Left colon (tissue), 2 donors: ENCODE results near the gene C10orf71. TPM values are rescaled to one million over a fixed set of nuclear protein-coding genes. Genes with fewer than 3 reads are reported as not detected.

Source experiments
- ATAC-seq: fragments of 200-7000 bp; cut with Tn5 transposase; one replicate; pipeline ENCODE4 v1.9.1; 2020; ENCODE audit warnings: mild to moderate bottlenecking, moderate library complexity
- DNase-seq, 2 donors: peaks; one replicate each; pipeline ENCODE4 v3.0.0-alpha.2; 2020
- intact Hi-C, 2 donors: fragments of 100-400 bp; cut with DNase I in 1 of 2; cut with micrococcal nuclease in 1 of 2; formaldehyde crosslinking; loops; one replicate each; pipeline versions ENCODE4 v1.11.2 to v1.14.0; 2022; cut with DNase I, micrococcal nuclease
- long read RNA-seq: library from polyadenylated mRNA; unstranded; transcript quantifications from one replicate; pipeline ENCODE4 v2.0.0, GENCODE V29; 2021
- total RNA-seq, 2 donors: library from RNA; stranded (reverse); fragmentation: NEBNext Ultra II Directional; extraction: Animal tissue kit (Norgen Biotek cat#: 25700); gene quantifications; one replicate each; pipeline ENCODE4 v1.2.1, GENCODE V29; 2021
- donor health status: DM: no; HTN: no; CAD: no.
- donor health status: DM: yes; HTN: yes; CAD: no.

Gene C10orf71, protein sequence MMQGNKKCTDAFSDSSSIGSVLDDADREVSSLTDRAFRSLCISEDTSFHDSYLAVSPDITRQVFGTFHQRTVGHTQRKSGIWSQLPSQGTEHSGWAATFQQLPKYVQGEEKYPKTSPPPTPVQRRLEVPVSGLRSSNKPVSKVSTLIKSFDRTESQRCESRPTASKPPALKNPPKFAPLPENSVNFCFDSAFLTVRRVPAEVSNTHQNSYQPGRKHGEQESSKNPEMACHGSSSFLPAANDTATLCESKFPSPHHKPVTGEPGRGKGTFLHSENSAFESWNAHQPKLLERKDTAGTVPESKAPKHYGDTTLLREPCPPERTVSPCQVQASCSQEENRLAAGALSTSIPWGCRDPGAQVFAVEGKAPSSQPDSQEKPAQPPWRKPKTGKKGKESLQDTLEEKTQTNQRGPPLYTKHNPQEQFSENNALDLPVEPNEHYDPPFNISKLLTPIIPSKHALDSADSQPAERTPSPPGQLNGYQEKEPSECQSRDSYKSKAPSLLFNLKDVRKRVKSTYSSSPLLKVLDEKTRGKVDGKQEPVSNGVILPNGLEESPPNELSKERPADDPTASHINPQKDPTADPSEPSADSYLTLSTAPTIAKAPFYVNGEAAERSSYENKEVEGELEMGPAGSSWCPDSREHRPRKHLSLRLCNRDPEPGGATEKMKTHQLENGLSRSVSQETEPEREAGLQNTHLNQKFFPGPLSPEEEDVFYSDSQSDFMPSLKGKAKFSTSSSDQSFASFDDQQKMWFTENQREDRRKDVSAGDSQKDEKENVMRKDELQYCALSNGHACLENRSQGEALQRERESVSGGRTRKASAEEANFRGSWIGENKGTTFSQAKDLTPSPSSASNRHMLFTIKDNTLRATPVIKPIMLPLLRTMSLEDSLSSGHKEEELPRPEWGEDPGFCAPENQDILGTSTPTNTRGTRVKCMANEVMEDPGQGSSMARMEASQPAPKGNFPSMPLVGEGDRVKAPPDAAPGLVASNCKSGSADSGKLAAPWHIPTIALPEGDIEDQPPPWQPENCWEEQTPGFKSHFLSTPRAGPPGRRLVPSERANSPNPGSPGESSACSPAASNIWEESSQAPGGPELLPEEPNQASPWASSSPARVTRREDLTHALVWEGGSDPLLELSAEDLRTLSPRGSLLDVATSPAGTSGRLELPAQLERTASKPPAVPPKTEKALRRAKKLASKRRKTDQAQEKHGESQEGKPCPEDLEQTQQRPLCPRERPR (N-terminal part only)
- not detected for total RNA-seq
- long read RNA-seq: 0 reads

DNA sequence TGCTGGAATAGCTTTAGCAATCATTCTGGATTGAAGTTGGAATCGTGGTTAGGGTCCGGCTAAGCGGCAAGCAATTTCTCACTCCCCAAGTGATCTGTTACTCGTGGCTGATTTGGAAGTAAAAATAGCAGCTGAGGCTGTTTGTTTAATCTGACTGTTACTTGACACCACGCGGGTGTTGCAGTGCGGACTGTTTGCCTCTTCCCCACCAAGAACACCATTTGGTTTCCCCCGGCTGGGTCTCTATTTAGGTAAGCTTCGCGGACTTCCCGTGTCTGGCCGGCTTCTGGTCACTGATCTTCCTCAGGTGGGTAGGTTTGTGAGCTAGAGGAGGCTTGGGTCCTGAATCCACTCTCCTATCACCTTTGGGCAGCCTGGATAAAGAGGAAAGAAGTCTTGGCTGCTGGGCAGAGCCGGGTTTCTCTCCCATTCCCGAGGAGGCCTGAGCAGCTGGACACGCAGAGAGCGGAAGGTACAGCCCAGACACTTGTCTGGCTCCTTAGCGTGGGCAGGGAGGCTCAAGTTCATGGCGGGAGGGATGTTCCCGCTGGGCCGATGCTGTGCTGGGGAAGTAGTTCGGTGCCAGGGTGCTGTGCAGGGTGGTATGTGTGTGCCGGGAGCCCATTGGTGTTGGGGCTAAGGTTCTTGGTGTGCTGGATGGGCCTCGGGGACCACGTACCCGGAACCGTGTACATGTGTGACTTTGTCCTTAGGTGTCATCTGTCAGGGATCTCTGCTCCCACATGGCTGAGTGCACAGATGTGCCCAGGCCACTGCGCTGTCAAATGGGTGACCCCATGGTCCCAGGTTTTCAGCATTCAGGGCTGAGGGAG lies at the start of gene C10orf71:
Gene C10orf71, plus strand, starts transcription at position 188 of the 833 bp plus-strand sequence. CDS start 23,376 bp downstream, outside the sequence.
- DNase-seq: no peak
- intact Hi-C loops: no loop called here
- ATAC-seq: no peak

DNA sequence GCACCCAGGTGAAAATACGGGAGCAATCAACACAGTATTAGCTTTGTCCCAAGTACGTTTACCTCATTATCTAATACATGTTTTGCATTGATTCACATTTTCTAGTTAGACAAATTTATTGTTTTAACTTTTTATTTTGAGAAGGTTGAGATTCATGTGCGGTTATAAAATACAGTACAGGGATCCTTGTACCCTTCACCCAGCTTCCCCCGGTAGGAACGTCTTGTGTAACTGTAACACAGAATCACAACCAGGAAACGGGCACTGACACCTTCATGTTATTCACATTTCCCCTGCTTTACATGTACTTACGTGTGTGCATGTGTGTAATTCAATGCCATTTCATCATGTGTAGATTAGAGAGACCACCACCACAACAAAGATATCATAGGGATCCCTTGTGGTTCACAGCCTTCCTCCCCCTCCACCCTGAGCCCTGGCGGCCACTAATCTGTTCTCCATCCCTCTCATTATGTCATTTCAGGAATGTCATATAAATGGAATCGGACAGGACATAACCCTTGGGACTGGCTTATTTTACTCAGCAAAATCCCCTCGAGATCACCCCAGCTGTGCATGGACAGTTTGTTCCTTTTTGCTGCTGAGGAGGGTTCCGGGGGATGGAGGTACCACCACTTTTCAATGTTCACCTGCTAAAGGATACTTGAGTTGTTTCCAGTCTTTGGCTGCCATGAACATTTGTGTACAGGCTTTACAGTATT lies 46.5 kb upstream of the C10orf71 start:
- DNase-seq (no peak), ATAC-seq (no peak)
- intact Hi-C loops: no loop called here

DNA sequence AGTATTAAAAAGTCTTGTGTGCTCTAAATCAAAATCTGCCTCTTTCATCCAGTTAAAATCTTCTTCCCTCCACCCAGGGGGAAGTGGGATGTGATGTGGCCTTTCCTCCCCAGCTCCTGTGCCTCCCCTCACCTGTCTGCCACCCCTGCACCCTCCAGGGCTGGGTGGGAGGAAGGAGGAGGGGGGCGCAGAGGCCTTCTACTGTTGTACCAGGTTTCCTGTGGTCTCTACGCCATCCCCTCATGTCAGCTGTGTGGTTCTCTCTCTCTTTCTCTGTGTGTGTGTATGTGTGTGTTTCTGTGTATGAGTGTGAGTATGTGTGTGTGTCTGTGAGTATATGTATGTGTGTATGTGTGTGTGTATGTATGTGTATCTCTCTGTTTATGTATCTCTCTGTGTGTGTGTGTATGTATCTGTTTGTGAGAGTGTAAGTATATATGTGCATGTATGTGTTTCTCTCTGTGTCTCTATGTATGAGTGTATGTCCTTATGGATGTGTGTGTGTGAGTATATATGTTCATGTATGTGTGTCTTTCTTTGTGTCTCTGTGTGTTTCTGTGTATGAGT lies 45.5 kb upstream of the C10orf71 start:
- DNase-seq: no peak
- intact Hi-C loops: no loop called here
- ATAC-seq: no peak

DNA sequence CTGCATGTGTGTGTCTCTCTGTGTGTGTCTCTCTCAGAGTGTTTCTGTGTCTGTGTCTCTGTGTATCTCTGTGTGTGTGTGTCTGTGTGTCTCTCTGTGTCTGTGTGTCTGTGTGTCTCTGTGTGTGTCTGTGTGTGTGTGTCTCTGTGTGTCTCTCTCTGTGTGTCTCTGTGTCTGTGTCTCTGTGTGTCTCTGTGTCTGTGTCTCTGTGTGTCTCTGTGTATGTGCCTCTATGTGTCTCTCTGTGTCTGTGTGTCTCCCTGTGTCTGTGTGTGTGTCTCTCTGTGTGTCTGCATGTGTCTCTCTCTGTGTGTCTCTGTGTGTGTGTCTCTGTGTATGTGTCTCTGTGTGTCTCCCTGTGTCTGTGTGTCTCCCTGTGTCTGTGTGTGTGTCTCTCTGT lies 44.8 kb upstream of the C10orf71 start:
- DNase-seq (no peak), ATAC-seq (no peak)
- intact Hi-C loops: no loop called here

DNA sequence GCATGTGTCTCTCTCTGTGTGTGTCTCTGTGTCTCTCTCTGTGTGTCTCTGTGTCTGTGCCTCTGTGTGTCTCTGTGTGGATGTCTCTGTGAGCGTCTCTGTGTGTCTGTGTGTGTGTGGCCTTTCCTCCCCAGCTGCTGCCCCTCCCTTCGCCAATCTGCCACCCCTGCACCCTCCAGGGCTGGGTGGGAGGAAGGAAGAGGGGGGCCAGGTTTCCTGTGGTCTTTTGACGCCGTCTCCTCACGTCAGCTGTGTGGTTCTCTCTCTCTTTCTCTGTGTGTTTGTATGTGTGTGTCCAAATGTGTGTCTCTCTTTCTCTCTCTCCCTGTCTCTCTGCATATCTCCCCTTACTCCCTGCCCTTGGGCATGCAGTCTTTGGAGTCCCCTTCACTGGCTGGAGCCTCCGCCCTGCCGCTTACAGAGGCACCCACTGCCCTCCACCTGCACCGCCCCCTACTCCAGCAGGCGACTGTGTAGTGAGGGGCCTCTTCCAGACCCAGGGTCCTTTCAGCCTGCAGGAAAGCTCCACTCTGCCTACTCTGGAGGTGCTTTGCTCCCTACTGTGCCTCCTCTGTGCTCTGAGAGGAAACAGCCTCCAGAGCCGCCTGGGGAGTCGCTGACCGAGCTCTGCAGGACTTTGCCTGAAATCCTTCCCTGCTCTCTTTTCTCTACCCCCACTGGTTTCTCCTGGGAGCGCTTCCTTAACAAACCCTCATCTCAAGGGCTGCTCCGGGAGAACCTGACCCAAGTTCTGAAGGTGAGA lies 44.2 kb upstream of the C10orf71 start:
- DNase-seq: no peak
- no peak for ATAC-seq
- intact Hi-C loops: no loop called here

DNA sequence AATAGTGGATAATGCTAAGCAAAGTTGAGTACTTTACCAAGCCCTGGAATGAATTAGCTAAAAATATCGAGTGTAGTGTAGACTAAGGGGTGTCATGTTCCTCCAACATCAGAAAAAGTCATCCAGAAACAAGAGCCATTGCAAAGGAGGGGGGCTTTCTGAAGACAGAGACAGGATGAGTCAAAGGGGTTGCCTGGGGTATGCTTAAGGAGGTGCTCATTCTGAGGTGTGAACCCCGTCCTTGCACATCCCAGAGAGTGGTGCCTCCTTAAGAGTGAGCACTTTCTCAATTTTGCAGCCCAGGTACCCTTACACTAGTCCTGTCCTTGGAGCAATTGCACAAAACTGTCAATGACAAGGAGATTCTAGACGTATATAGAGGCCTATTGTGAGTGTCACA lies 43.1 kb upstream of the C10orf71 start:
- ATAC-seq: no peak
- intact Hi-C loops: no loop called here
- no peak for DNase-seq

DNA sequence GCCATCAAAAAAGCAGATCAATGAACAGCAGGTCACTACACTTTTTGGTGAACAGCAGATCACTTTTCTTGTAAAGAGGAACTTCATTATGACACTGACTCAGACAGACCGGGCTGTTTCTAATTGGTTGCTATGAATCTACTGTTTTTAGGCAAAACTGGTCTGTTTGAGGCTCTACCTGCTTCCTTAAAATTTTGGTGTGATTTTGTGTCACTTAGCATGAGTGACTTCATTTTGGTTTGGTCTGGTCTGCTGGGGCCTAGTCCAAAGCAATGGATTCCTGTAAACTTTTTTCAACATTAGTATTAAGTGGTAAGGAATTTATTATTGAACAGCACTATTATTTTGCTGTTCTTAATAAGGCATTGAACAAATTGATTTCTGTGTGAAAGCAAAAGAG lies 41.8 kb upstream of the C10orf71 start:
- no peak for DNase-seq
- intact Hi-C loops: no loop called here
- ATAC-seq: no peak

DNA sequence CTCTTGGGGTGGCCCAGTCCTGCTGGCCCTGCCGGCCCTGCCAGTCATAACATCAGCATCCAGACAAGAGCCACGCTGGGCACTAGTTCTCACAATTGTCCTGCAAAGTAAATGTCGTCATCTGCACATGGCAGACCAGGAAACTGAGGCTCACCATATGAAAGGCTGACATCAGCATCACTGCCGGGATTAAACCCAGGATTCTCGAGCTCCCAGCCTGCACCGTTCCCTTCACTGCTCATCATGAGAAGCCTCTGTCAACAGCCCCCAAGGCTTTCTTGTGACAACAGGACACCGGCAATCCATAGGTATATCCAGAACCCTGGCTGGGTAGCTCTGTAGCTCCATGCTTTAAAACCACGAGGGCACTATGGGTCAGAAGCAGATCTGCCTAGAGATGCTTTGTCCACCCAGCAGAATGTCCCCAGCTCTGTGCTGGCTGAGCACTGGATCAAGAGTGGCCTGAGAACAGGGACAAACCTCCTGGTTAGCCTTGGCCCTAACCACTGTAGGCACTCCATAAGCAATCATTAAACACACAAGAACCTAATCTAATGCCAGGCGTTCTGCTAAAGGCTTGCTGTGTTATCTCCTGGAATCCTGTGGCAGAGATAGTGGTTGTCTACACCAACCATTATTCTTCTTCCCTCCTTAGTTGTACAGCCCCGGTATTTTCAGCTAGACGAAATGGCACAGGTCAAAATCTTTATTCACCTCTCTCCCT lies 41.2 kb upstream of the C10orf71 start:
- no peak for DNase-seq
- ATAC-seq: no peak
- intact Hi-C loops: no loop called here

DNA sequence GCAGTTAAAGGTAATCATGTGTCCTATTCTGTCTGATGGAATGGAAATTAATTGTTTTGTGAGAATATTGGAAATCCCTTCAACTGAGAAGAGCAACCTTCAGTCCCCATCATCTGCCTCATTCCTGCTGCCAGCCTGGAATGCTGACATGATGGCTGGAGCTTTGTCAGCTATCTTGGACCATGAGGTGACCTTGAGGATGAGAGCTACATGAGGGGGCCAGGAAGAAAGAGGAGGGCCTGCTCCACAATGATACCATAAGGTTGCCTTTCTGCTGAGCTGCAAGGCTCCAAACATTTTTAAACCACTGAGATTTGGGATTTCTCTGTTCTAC lies 40.7 kb upstream of the C10orf71 start:
- intact Hi-C loops: no loop called here
- DNase-seq (no peak), ATAC-seq (no peak)

DNA sequence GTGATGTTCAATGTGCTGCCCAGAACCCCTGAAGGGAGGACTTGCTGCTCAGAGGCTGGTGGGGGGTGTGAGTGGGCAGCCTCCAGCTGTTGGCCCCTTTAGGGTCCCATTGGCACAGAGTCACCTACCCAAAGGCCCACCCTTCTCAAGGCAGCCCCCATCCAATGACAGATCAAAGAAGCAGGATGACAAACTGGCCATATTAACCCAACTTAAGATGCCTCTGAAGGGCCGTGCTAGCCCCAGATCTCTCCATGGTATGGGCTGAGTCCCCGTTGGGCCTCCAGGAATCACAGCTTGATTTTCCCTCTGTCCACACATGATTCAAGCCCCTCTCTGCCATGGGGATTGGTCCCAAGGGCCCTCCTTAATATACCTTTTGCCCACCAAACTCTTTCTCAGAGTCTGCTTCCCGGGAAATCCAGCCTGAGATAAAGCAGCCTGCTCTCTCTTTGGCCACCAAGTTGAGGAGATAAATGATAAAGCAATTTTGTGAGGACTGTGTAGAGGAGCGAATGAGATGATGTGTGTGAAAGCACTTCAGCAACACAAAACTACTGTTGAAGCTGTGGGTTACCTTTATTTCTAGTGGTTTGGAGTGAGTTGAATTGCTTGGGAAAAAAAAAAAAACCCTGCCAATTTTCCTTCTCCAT lies 38.2 kb upstream of the C10orf71 start:
- DNase-seq: no peak
- no peak for ATAC-seq
- intact Hi-C loops: no loop called here

DNA sequence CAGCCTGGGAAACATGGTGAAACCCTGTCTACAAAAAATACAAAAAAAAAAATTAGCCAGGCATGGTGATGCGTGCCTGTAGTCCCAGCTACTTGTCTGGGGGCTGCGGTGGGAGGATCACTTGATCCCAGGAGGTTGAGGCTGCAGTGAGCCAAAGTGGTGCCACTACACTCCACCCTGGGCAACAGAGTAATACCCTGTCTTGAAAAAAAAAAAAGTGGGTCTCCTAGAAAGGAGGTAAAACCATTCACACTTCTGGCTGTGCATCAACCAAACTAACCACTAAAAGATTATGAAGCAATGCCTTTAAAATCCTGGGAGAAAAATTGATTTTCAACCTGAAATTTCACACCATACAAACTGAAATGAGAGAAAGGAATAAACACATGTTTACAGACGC lies 35.4 kb upstream of the C10orf71 start:
- ATAC-seq (no peak), DNase-seq (no peak)
- intact Hi-C loops: no loop called here

DNA sequence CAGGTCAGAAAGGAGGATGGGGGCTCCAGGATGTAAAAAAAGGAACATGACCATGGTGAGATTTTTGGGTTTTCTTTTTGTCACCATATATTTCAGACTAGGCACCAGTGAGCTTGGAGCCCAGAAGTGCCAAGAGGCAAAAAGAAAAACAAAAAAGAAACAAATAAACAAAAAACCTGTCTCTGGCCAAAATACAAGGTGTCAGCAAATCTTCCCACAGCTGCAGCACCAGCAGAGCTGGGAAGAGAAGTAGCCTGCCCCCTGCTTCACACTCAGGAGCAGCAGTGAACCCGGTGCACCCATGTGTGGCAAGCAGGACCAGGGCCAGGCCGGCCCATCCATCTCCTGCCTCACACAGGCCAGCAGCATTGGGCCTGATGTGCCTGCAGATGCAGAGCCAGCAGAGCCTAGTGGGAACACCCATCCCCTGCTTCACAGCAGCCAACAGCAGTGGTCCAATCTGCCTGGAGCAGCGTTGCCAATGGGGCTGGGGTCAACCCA lies 34.7 kb upstream of the C10orf71 start:
- DNase-seq: no peak
- intact Hi-C loops: no loop called here
- no peak for ATAC-seq

DNA sequence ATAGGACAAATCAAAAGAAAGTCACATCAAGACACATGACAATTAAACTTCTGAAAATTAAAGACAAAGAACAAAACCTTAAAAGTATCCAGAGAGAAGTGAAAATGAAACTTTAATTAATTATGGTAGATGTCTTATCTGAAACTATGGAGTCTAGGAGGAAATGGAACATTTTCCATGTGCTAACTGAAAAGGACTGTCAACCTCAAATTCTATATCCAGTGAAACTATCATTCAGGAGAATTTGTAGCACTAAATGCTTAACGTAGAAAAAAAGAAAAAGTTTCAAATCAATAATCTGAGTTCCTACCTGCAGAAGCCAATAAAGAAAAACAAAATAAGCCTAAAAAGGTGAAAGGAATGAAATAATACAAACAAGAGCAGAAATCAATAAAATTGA lies 33.1 kb upstream of the C10orf71 start:
- DNase-seq: no peak
- ATAC-seq: no peak
- intact Hi-C loops: no loop called here

DNA sequence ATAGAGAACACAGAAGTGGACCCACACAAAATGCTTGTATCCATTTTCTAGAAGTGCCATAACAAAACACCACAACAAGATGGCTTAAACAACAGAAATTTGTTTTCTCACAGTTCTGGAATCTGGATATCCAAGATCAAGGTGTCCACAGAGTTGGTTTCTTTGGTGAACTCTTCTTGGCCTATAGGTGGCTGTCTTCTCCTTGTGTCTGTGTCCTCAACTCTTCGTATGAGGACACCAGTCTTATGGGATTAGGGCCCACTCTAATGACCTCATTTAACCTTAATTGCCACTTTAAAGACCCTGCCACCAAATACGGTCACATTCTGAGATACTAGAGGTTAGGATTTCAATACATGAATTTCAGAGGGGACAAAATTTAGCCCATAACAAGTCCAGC lies 30.8 kb upstream of the C10orf71 start:
- ATAC-seq: no peak
- no peak for DNase-seq
- intact Hi-C loops: no loop called here

DNA sequence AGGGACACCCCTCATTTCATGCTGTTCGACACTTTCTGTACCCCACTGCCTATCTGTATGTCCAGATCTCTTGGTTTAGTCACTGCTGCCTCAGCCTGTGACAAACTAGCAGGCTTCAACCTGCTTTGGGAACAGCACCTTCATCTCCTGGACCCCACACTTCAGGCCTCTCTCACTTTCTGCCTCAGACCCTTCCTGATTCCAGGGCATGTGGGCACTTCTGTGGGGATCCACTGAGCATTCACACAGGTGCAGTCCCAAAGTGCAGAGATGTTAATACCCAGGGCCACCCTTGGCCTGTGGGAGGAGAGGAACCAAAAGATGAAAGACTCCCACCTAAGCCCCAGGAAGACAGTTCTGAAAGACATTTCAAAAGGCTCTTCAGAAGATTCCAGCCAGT lies 29.4 kb upstream of the C10orf71 start:
- ATAC-seq: no peak
- intact Hi-C loops: no loop called here

DNA sequence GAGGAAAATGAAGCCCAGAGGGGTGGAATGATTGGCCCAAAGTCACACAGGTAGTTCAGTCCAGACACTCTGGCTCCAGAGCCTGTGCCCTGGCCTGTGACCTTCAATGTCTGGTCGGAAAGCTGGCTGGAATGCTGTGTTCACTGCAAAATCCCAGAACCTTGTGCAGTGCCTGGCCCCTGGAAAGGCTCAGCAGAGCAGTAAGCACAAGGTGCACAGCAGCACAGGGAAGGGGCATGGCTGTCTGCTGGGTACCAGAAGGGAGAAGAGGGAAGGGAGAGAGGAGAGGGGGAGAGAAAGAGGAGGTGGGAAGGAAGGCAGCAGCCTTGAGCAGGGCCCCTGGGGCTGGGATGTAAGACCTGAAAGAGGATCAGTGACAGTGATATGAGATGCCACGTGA lies 28.4 kb upstream of the C10orf71 start:
- intact Hi-C loops: no loop called here
- DNase-seq: no peak
- no peak for ATAC-seq

More for the DNA sequence above, 29.4 kb upstream of the C10orf71 start:
- DNase-seq: no peak
